Gastrocnemius medialis (tissue), 4 donors: ENCODE results near the gene SPATA31A6.
"Not testable (repeated sequence)": the region's sequence is repeated elsewhere in the genome, so short reads cannot be mapped to it uniquely, and the experiment has no call there.

Source experiments
- POLR2A ChIP-seq, 2 donors: fragments of 450-650 bp; IDR thresholded peaks; one replicate each; pipeline ENCODE4 v1.6.1; 2017; ENCODE audit warnings: antibody characterized with exemption in 2 of 2, mild to moderate bottlenecking in 2 of 2, moderate library complexity in 2 of 2
- TF ChIP-seq, protein P1 (sequence below), 5 experiments: fragments of 450-650 bp in 3 of 5; fragments of 200-600 bp in 2 of 5; sonication (generic) in 2 of 5; IDR thresholded peaks in 4 of 5; conservative IDR thresholded peaks in 1 of 5; 1 replicate in 4 of 5; 2 replicates in 1 of 5; pipeline ENCODE4 v1.5.1; 2016 to 2019; ENCODE audit warnings: antibody characterized with exemption in 5 of 5, mild to moderate bottlenecking in 3 of 5, moderate library complexity in 3 of 5

DNA sequence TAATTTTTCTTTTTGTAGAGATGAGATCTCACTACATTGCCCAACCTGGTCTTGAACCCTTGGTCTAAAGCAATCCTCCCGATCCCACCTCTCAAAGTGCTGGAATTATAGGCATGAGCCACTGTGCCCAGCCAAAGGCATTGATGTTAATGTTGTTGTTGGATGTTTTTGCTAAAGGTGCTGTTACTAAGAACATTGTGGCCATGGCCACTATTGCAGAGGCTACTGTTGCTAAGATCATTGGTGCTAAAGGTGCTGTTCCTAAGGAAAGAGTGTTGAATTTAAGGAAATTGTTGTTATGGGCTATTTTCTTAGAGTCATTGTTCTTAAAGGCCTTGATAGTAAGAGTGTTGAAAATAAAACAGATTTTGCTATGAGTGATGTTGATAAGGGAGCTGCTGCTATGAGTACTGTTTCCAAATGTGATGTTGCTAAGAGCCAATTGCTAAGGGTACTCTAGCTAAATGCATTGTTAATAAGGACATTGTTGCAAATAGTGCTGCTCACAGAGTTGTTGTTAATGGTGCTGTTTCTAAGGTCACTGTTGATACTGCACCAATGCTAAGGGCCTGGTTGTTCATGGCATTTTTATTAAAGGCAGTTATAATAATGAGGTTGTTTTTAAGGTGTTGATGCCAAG lies 52.0 kb downstream of the SPATA31A6 start:
- TF ChIP-seq, protein P1, sequence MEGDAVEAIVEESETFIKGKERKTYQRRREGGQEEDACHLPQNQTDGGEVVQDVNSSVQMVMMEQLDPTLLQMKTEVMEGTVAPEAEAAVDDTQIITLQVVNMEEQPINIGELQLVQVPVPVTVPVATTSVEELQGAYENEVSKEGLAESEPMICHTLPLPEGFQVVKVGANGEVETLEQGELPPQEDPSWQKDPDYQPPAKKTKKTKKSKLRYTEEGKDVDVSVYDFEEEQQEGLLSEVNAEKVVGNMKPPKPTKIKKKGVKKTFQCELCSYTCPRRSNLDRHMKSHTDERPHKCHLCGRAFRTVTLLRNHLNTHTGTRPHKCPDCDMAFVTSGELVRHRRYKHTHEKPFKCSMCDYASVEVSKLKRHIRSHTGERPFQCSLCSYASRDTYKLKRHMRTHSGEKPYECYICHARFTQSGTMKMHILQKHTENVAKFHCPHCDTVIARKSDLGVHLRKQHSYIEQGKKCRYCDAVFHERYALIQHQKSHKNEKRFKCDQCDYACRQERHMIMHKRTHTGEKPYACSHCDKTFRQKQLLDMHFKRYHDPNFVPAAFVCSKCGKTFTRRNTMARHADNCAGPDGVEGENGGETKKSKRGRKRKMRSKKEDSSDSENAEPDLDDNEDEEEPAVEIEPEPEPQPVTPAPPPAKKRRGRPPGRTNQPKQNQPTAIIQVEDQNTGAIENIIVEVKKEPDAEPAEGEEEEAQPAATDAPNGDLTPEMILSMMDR (IDR thresholded peaks at IDR 0.05 in 4 of 5, conservative IDR thresholded peaks at IDR 0.05 in 1 of 5) = not testable (repeated sequence)
- TF ChIP-seq POLR2A (IDR thresholded peaks at IDR 0.05) = not testable (repeated sequence)
